Measurements from ENCODE around the gene RPL5. TPM values are rescaled to one million over a fixed set of nuclear protein-coding genes. Genes with fewer than 3 reads are reported as not detected.

The RPL5 gene
- total and polyA plus RNA-seq, 9 of the 15 experiments (the other 6 are each of a cell fraction or from before 2014, with no cell fraction given) = 1,467 to 4,252 (median 2,454) TPM

DNA sequence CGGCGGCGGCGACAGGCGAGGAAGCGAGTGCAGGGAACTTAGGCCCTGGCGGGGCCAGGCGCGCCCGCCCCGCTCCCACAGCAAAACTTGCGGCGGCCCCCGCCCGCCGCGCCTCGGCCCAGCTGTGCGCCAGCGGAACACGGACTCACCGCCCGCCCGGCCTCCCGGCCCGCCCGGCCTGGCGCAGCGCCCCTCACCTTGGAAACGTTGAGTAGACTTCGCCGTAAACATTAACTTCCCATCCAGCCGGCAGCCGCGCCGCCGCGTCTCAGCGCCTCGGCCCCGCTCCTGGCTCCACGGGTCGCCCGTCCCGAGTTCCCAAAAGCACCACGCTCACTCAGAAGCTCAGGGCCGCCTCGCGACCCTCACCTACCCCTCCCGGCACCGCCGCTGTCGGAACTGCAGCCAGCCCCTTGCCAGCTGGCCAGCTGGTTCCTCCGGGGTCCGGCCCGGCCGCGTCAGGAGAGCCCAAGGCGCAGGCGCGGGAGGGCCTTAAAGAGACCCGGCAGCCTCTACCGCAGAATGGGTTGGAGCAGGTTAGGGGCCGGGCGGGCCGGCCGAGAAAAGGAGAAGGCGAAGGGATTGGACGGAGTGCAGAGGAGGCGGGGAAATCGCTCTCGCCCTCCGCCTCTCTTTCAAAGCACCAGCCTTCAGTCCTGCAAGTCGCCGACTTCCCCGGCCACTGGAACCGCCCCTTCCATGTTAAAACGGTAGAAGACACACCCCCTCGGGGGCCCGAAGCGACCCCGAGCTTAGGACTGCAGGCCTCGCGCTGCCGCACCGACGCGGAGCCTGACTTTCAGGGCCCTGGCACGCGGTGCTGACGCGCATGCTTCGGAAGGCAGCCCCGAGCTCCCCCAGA is 47.0 kb upstream of the RPL5 start, which contains the start of gene EVI5 (continued):
- TF ChIP-seq CCNT2 (IDR thresholded peaks at IDR 0.05; ENCODE audit: borderline replicate concordance, extremely low read depth, insufficient read length, low read depth, low read length) (peak; percentile 68), MTA1 (IDR thresholded peaks at IDR 0.05; ENCODE audit: borderline replicate concordance) (no peak), CBX3 (IDR thresholded peaks at IDR 0.05; ENCODE audit: borderline replicate concordance in 1 of 2, low read length in 2 of 2) (peak in 1 of 2 experiments; percentile 94; a peak in 2 of 3 replicates), NBN (IDR thresholded peaks at IDR 0.05; ENCODE audit: low read depth) (peak; percentile 40; the same call in 1 of the 2 replicates), GTF2E2 (tag; IDR thresholded peaks at IDR 0.05) (no peak), ZNF431 (CRISPR knock-in tag; IDR thresholded peaks at IDR 0.05) (peak; percentile 94), TCF7L2 (IDR thresholded peaks at IDR 0.05; ENCODE audit: low read depth, low read length) (no peak), ZKSCAN8 (CRISPR knock-in tag; IDR thresholded peaks at IDR 0.05) (0 out of 2 replicates have a peak, but pooled peaks have one; percentile 64), ZBTB33 (CRISPR knock-in tag; IDR thresholded peaks at IDR 0.05) (peak; percentile 89), CEBPZ (IDR thresholded peaks at IDR 0.05; ENCODE audit: borderline replicate concordance, low read depth, low read length) (no peak), FOXM1 (IDR thresholded peaks at IDR 0.05; ENCODE audit: low read depth) (0 out of 2 replicates have a peak, but pooled peaks have one; percentile 9), FOXM1 (CRISPR knock-in tag; IDR thresholded peaks at IDR 0.05; ENCODE audit: low read depth) (no peak)
- TF ChIP-seq, protein P1, sequence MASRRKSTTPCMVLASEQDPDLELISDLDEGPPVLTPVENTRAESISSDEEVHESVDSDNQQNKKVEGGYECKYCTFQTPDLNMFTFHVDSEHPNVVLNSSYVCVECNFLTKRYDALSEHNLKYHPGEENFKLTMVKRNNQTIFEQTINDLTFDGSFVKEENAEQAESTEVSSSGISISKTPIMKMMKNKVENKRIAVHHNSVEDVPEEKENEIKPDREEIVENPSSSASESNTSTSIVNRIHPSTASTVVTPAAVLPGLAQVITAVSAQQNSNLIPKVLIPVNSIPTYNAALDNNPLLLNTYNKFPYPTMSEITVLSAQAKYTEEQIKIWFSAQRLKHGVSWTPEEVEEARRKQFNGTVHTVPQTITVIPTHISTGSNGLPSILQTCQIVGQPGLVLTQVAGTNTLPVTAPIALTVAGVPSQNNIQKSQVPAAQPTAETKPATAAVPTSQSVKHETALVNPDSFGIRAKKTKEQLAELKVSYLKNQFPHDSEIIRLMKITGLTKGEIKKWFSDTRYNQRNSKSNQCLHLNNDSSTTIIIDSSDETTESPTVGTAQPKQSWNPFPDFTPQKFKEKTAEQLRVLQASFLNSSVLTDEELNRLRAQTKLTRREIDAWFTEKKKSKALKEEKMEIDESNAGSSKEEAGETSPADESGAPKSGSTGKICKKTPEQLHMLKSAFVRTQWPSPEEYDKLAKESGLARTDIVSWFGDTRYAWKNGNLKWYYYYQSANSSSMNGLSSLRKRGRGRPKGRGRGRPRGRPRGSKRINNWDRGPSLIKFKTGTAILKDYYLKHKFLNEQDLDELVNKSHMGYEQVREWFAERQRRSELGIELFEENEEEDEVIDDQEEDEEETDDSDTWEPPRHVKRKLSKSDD (conservative IDR thresholded peaks at IDR 0.05; ENCODE audit: low read length) = peak; percentile 42; the same call in 1 of the 2 replicates
- TF ChIP-seq, protein P2, sequence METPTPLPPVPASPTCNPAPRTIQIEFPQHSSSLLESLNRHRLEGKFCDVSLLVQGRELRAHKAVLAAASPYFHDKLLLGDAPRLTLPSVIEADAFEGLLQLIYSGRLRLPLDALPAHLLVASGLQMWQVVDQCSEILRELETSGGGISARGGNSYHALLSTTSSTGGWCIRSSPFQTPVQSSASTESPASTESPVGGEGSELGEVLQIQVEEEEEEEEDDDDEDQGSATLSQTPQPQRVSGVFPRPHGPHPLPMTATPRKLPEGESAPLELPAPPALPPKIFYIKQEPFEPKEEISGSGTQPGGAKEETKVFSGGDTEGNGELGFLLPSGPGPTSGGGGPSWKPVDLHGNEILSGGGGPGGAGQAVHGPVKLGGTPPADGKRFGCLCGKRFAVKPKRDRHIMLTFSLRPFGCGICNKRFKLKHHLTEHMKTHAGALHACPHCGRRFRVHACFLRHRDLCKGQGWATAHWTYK (CRISPR knock-in tag; IDR thresholded peaks at IDR 0.05) = peak; percentile 36

Measured in K562 (cell line).